Measurements from ENCODE around the gene PLXDC1.
A peak's percentile ranks its signal among the peaks of the same experiment; 100 is the strongest.

Gene PLXDC1

GRCh38 chr17:39175695-39176093 lies 24.3 kb upstream of the PLXDC1 start:
- no peak overlapping the region for H3K27ac ChIP-seq
- intact Hi-C loops (cut with DNase I; ENCODE audit: low total_unique reads): no loop called here
- peaks cover 39 to 57% (median 43%) of the 10 kb centered on the region in 3 donors for H3K36me3 ChIP-seq
- no peak for DNase-seq
- TF ChIP-seq, protein P1, sequence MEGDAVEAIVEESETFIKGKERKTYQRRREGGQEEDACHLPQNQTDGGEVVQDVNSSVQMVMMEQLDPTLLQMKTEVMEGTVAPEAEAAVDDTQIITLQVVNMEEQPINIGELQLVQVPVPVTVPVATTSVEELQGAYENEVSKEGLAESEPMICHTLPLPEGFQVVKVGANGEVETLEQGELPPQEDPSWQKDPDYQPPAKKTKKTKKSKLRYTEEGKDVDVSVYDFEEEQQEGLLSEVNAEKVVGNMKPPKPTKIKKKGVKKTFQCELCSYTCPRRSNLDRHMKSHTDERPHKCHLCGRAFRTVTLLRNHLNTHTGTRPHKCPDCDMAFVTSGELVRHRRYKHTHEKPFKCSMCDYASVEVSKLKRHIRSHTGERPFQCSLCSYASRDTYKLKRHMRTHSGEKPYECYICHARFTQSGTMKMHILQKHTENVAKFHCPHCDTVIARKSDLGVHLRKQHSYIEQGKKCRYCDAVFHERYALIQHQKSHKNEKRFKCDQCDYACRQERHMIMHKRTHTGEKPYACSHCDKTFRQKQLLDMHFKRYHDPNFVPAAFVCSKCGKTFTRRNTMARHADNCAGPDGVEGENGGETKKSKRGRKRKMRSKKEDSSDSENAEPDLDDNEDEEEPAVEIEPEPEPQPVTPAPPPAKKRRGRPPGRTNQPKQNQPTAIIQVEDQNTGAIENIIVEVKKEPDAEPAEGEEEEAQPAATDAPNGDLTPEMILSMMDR (IDR thresholded peaks at IDR 0.05): no peak
- H3K9me3 ChIP-seq: no peaks in the 10 kb centered on the region
- no peaks in the 10 kb centered on the region for H3K27me3 ChIP-seq
- H3K4me1 ChIP-seq: peaks cover 0 to 20% (median 4%) of the 10 kb centered on the region in 4 donors
- H3K4me3 ChIP-seq: no peak overlapping the region

GRCh38 chr17:39174920-39175694 lies 23.7 kb upstream of the PLXDC1 start:
- H3K36me3 ChIP-seq: peaks cover 33 to 51% (median 37%) of the 10 kb centered on the region in 3 donors
- H3K9me3 ChIP-seq: no peaks in the 10 kb centered on the region
- intact Hi-C loops (cut with DNase I; ENCODE audit: low total_unique reads): no loop called here
- no peak overlapping the region for H3K4me3 ChIP-seq
- peaks cover 0 to 20% (median 4%) of the 10 kb centered on the region in 4 donors for H3K4me1 ChIP-seq
- no peaks in the 10 kb centered on the region for H3K27me3 ChIP-seq
- H3K27ac ChIP-seq: no peak overlapping the region
- TF ChIP-seq, protein P1 (IDR thresholded peaks at IDR 0.05): peak; percentile 77 to 85
- DNase-seq: peak; percentile 61 to 84

DNA sequence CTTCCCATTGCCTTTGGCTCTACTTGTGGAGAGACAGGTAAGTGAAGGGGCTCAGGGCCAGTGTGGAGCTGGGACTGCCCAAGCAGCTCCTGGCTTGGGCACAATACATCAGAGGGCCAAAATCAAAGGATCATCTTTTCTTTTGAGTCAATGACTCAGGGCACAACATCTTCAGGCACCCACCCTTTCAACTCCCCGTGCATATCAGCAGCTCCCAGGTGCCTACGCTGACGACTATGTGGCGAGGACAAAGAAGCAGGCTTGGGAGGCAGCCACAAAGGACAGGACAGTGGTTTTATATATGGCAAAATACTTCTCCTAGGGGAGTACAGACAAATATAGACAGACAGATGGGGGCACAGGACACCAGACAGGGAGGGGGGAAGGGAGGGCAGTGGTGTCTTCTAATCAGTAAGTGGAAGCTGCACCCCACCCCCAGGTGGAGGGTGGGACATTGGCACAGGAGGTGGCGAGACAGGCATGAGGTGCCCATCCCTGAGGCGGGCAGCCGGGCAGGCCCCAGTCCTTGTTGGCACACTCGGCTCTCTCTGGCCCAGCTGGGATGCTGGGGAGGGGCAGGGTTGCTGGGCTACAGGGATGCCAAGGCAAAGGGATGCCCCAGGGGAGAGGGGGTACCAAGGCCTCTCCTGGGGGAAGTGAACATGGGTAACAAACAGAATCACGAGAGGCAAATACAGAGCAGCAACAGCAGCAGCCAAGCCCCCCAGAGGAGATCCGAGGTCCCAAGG lies 22.3 kb upstream of the PLXDC1 start:
- H3K4me3 ChIP-seq: no peak overlapping the region
- no peaks in the 10 kb centered on the region for H3K9me3 ChIP-seq
- H3K36me3 ChIP-seq: peaks cover 21 to 37% (median 29%) of the 10 kb centered on the region in 3 donors
- no peak for DNase-seq
- intact Hi-C loops (cut with DNase I; ENCODE audit: low total_unique reads): no loop called here
- H3K27me3 ChIP-seq: no peaks in the 10 kb centered on the region
- TF ChIP-seq, protein P1 (IDR thresholded peaks at IDR 0.05): no peak
- no peak overlapping the region for H3K27ac ChIP-seq
- H3K4me1 ChIP-seq: peaks cover 0 to 20% (median 4%) of the 10 kb centered on the region in 4 donors

GRCh38 chr17:39173080-39173479 lies 21.6 kb upstream of the PLXDC1 start:
- no peak for DNase-seq
- TF ChIP-seq, protein P1 (IDR thresholded peaks at IDR 0.05): no peak
- no peak overlapping the region for H3K27ac ChIP-seq
- intact Hi-C loops (cut with DNase I; ENCODE audit: low total_unique reads): no loop called here
- H3K9me3 ChIP-seq: no peaks in the 10 kb centered on the region
- peaks cover 0 to 15% (median 4%) of the 10 kb centered on the region in 4 donors for H3K4me1 ChIP-seq
- H3K27me3 ChIP-seq: no peaks in the 10 kb centered on the region
- no peak overlapping the region for H3K4me3 ChIP-seq
- H3K36me3 ChIP-seq: peaks cover 17 to 31% (median 28%) of the 10 kb centered on the region in 3 donors

GRCh38 chr17:39171933-39172332 lies 20.5 kb upstream of the PLXDC1 start:
- H3K36me3 ChIP-seq: peaks cover 8 to 20% (median 17%) of the 10 kb centered on the region in 3 donors
- TF ChIP-seq, protein P1 (IDR thresholded peaks at IDR 0.05): no peak
- no peak overlapping the region for H3K4me3 ChIP-seq
- no peaks in the 10 kb centered on the region for H3K27me3 ChIP-seq
- no peak overlapping the region for H3K27ac ChIP-seq
- no peaks in the 10 kb centered on the region for H3K9me3 ChIP-seq
- DNase-seq: no peak
- H3K4me1 ChIP-seq: peaks cover 0 to 15% (median 4%) of the 10 kb centered on the region in 4 donors
- intact Hi-C loops (cut with DNase I; ENCODE audit: low total_unique reads): no loop called here

All from tibial artery (tissue), 4 donors.